NCI-H748 (cell line): ENCODE measurements around the gene CBLB.

Source experiments
- DNase-seq: peaks from one replicate; lab custom pipeline; 2025; ENCODE audit not compliant: unreplicated experiment; lab: John Stamatoyannopoulos, UW

The CBLB gene

GRCh38 chr3:105868742-105869530 lies at the start of gene CBLB:
Gene CBLB (minus strand): TSS chr3:105869012. CDS start chr3:105867577, 1,435 bp downstream.
- DNase-seq = peak; percentile 95

- no peak for DNase-seq
These were observed 48.0 kb upstream of the CBLB start for GRCh38 chr3:105916767-105917166.

- DNase-seq = no peak
These were observed 46.7 kb upstream of the CBLB start for GRCh38 chr3:105915524-105915923.

- no peak for DNase-seq
These were observed 44.8 kb upstream of the CBLB start for GRCh38 chr3:105913616-105914015.

- DNase-seq = no peak
These were observed 44.1 kb upstream of the CBLB start for GRCh38 chr3:105912891-105913290.

GRCh38 chr3:105911496-105911895 lies 42.7 kb upstream of the CBLB start:
- DNase-seq = no peak

GRCh38 chr3:105907777-105908176 lies 39.0 kb upstream of the CBLB start:
- DNase-seq = no peak

- no peak for DNase-seq
These were observed 38.0 kb upstream of the CBLB start for GRCh38 chr3:105906836-105907235.

GRCh38 chr3:105906345-105906744 lies 37.5 kb upstream of the CBLB start:
- DNase-seq = no peak

- DNase-seq = no peak
These were observed 36.5 kb upstream of the CBLB start for GRCh38 chr3:105905328-105905727.

- DNase-seq = no peak
These were observed 36.0 kb upstream of the CBLB start for GRCh38 chr3:105904678-105905284.

GRCh38 chr3:105904251-105904650 lies 35.4 kb upstream of the CBLB start:
- DNase-seq = no peak

- DNase-seq = no peak
These were observed 30.7 kb upstream of the CBLB start for GRCh38 chr3:105899516-105899915.

- no peak for DNase-seq
These were observed 22.3 kb upstream of the CBLB start for GRCh38 chr3:105891101-105891500.

- no peak for DNase-seq
These were observed 20.1 kb upstream of the CBLB start for GRCh38 chr3:105888621-105889579.

GRCh38 chr3:105885256-105885655 lies 16.4 kb upstream of the CBLB start:
- peak; percentile 62 for DNase-seq

GRCh38 chr3:105883798-105884377 lies 15.1 kb upstream of the CBLB start:
- no peak for DNase-seq

- DNase-seq = no peak
These were observed 12.0 kb upstream of the CBLB start for GRCh38 chr3:105880681-105881290.

- no peak for DNase-seq
These were observed 9.2 kb upstream of the CBLB start for GRCh38 chr3:105878061-105878460.

- no peak for DNase-seq
These were observed 8.6 kb upstream of the CBLB start for GRCh38 chr3:105877336-105877910.
